Measurements from ENCODE around the gene NIN.

- TF ChIP-seq CTCF (IDR thresholded peaks at IDR 0.05 in 8 of 11, conservative IDR thresholded peaks at IDR 0.05 in 3 of 11) (no peak), POLR2AphosphoS5 (IDR thresholded peaks at IDR 0.05) (no peak), POLR2A (IDR thresholded peaks at IDR 0.05) (no peak)
These were observed 8.4 kb downstream of the NIN start for GRCh38 chr14:50822501-50823042.
